Left renal pelvis (tissue), 4 donors: ENCODE data around the gene CCDC85B. TPM values are rescaled to one million over a fixed set of nuclear protein-coding genes. Genes with fewer than 3 reads are reported as not detected.
"Not testable (repeated sequence)": the region's sequence is repeated elsewhere in the genome, so short reads cannot be mapped to it uniquely, and the experiment has no call there.

Experiments used
- DNase-seq, 4 donors: peaks; one replicate each; pipeline ENCODE4 v3.0.0-alpha.2; 2013; ENCODE audit warnings: low read depth in 4 of 4, low spot score in 3 of 4
- polyA plus RNA-seq, 4 donors: library from polyadenylated mRNA; unstranded; fragments of 120-200 nt; gene quantifications; one replicate each; pipeline ENCODE4 v1.2.1, GENCODE V29; 2013; ENCODE audit not compliant: insufficient read length in 4 of 4

Gene CCDC85B
- 10 to 100 TPM in 2 of 4 donors, 1 to 10 TPM in 2; 4.8 to 15.0 (median 9.7) TPM for polyA plus RNA-seq

GRCh38 chr11:65890324-65891218 lies at the start of gene CCDC85B:
TSS of gene CCDC85B (plus strand) at chr11:65890673. CDS start at chr11:65890784, 111 bp downstream.
- DNase-seq = peak; percentile 85 to 92 (median 92)

DNA sequence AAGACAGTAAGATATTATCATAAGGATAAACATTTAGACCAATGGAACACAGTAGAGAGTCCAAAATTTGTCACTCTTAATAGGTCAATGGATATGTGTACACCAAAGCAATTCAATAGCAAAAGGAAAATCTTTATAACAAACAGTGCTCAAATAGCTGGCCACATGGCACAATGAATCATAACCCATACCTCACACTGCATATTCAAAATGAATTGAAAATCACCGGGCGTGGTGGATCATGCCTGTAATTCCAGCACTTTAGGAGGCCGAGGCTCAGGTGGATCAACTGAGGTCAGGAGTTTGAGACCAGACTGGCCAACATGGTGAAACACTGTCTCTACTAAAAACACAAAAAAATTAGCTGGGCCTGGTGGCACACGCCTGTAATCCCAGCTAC lies 48.3 kb upstream of the CCDC85B start:
- DNase-seq = no peak

GRCh38 chr11:65843811-65844210 lies 46.7 kb upstream of the CCDC85B start:
- no peak for DNase-seq

DNA sequence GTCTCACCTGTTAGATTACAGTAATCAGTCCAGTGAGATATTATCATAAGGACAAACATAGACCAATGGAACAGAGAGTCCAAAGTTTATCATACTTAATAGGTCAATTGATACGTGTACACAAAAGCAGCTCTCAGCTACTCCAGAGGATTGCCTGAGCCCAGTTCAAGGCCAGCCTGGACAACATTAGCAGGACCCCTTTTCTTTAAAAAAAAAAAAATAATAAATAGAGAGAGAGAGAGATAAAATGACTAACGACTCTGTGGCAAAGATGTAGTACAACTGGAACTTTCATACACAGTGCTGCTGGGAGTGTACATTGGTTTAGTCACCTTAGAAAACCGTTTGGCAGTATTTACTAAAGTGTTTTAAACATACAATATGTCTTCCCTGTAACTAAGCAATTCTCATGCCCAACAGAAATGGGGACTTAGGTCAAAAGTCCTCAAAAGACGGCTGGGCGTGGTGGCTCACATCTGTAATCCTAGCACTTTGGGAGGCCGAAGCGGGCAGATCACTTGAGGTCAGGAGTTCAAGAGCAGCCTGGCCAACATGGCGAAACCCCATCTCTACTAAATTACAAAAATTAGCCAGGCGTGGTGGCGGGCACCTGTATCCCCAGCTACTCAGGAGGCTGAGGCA lies 46.1 kb upstream of the CCDC85B start:
- DNase-seq = no peak

GRCh38 chr11:65847746-65848145 lies 42.7 kb upstream of the CCDC85B start:
- no peak for DNase-seq

DNA sequence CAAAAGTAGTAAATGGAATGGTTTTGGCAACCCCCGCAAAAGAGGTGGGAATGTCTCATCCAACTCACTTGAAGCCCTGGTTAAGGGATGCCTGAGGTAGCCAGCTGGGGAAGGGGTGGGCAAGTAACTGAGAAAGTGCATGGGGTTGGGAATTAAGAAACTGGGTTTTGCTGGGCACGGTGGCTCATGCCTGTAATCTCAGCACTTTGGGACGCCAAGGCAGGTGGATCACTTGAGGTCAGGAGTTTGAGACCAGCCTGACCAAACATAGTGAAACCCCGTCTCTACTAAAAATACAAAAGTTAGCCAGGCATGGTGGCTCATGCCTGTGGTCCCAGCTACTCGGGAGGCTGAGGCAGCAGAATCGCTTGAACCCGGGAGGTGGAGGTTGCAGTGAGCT lies 41.8 kb upstream of the CCDC85B start:
- not testable (repeated sequence) for DNase-seq

DNA sequence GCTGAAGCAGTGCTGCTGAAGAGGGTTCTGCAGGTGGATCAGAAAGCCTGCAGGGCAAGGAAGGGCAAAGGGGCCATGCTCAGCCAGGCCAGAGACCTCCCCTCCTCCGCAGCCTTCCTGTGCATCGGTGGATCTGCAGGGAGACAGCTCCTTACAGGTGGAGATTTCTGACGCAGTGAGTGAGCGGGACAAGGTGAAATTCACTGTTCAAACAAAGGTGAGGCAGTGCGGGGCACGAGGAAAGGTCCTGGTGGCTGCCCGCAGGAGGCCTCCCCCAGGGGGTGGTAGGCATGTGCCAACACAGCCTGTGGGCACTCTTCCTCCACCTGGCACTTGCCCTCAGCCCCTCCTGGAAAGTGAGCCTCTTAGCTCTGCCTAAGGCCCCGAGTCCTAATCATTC lies 41.1 kb upstream of the CCDC85B start:
- no peak for DNase-seq

- no peak for DNase-seq
Observed at GRCh38 chr11:65849771-65850216, 40.7 kb upstream of the CCDC85B start.

DNA sequence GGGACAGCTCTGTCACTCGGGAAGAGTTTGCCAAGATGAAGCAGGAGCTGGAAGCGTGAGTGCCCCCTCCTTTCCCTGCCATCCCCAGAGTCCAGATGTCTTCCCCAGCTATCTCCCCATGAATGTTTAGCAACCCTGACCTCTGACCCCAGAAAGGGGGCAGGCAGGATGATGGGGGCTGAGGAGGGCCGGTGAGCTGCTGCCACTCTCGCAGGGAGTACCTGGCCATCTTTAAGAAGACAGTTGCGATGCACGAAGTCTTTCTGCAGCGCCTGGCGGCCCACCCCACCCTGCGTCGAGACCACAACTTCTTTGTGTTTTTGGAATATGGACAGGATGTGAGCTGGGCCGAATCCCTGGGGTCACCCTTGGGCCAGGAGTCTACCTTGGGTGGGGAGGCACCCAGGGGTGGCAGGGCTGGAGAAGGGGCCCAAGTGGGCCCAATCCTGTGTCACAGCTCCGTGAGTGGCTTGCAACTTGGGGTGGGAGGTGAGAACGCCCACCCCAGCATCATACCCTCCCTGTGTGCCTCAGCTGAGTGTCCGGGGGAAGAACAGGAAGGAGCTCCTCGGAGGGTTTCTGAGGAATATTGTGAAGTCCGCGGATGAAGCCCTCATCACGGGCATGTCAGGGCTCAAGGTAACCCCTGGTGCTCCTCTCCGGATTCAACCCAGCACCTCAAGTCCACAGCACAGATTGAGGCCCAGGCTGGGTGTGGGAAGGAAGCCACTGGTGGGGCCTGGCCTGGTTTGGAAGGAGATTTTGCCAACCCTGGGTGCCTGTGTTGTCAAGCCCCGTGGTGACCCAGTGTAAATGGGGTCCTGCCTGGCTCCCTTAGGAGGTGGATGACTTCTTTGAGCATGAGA lies 40.0 kb upstream of the CCDC85B start:
- DNase-seq = no peak

- no peak for DNase-seq
Observed at GRCh38 chr11:65851083-65851579, 39.3 kb upstream of the CCDC85B start.

- no peak for DNase-seq
Observed at GRCh38 chr11:65851811-65852507, 38.5 kb upstream of the CCDC85B start.

DNA sequence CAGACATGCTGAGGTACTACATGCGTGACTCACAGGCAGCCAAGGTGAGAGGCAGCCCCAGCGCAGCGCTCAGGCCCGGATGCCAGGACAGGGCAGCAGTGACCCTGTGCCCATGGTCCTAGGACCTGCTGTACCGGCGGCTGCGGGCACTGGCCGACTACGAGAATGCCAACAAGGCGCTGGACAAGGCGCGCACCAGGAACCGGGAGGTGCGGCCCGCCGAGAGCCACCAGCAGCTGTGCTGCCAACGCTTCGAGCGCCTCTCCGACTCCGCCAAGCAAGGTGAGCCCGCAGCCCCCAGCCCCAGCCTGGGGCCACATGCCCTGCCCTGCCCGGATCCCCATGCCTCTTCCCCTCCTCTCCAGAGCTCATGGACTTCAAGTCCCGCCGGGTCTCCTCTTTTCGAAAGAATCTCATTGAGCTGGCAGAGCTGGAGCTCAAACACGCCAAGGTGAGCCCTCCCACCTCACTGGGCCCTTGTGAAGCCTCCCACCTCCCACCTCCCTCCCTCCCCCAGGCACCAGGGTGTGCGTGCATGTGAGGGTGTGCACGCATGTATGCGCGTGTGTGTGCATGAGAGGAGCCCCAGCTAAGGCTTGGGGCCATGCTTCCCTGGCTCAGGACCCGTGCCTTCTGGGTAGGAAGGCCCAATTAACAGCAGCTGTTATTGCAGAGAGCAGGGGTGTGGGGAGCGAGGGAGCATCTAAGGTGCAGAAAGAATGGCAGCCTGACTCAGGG lies 37.8 kb upstream of the CCDC85B start:
- DNase-seq = no peak

DNA sequence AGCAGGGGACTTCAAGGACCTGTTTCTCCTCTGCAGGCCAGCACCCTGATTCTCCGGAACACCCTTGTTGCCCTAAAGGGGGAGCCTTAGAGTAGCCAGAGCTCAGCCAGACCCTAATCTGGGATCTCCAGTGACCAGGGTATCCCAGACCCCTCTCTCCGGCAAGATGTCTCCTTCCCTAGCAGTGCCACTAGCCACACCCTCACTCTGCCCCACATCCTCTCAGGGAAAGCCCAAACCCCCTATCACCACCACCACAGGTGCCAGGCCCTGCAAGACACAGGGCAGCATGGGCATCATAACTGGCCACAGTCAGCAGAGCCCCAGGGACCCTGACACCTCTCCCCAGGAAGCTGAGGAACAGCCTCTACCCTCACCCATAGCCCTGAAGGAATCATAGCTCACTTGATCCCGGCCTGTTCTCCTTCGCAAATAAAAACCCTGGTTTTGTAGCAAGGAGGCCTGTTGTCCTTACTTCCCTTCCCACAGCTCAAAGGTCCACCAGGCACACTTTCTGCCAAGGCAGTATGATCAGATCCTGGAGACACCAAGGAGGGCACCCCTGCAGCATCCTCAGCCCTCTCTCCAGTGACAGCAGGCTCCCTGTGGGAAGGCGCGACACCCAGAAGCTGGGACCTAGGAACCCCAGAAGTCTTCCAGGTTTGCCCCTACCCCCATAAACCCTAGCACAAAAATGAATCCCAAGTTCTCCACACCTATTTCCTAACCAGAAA lies 37.1 kb upstream of the CCDC85B start:
- no peak for DNase-seq

GRCh38 chr11:65854161-65854592 lies 36.3 kb upstream of the CCDC85B start:
- no peak for DNase-seq

DNA sequence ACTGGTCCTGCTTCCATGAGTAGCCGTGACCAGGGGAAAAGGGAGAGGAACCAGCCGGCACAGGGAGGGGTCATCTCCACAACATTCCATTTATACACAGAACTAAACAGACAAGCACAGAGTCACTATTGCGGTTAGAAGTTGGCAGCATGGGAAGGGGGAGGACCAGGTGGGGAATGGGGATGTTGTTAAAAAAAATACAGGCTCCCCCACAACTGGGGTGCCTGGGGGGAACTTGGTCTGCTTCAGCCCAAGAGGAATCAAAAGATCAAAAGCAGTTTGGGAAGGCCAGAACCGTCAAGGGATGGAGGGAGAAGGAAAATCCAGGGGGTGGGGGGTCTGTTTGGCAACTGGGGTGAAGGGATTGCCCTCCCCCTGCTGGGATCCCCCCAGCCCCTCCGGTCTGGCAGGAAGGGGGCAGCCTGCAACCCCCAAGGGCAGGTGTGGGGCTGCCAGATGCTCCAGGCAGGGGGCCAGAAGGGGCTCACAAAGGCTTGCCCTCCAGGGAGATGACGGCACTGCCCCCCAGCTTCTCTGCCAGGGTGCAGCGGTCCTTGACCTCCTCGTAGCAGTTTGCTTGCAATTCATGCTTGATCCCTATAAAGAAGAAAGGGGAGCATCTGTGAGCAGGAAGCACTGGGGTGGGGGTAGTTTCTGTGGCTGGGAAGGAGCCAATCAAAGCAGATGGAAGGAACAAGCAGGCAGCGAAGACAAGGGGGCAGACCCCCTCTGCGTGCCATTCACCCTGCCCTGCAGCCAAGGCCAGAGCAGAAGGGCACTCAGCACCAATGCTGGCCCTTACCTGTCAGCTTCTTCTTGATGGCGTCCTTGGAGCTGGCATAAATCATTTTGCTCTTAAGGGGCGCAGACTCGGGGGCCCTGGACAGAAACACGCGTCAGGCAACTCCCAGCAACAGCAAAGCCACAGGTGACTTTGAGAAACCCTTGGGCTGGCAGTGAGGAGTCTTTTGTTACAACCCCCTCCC lies 35.3 kb upstream of the CCDC85B start:
- DNase-seq = no peak

GRCh38 chr11:65855927-65856363 lies 34.5 kb upstream of the CCDC85B start:
- DNase-seq = no peak
